Thyroid gland (tissue), 4 donors: ENCODE data around the gene PDCD2L. TPM values are rescaled to one million over a fixed set of nuclear protein-coding genes. Genes with fewer than 3 reads are reported as not detected.
A peak's percentile ranks its signal among the peaks of the same experiment; 100 is the strongest.

Source experiments
- DNase-seq, 2 donors: peaks; one replicate each; pipeline ENCODE4 v3.0.0-alpha.2; 2019
- H3K27ac ChIP-seq, 3 donors: fragments of 200-600 bp; sonication (generic); 1 replicate in 2 of 3; 2 replicates in 1 of 3; pipeline ENCODE4 v1.5.1; 2016 to 2019; ENCODE audit warnings: mild to moderate bottlenecking in 1 of 3, moderate library complexity in 1 of 3
- H3K27me3 ChIP-seq: fragments of 200-600 bp; sonication (generic); one replicate; pipeline ENCODE4 v1.5.1; 2019
- H3K36me3 ChIP-seq, 2 donors: fragments of 200-600 bp; sonication (generic); one replicate each; pipeline ENCODE4 v1.5.1; 2016 to 2019
- H3K4me1 ChIP-seq, 2 donors: fragments of 200-600 bp; sonication (generic); one replicate each; pipeline ENCODE4 v1.5.1; 2017 to 2019
- H3K4me3 ChIP-seq, 3 donors: fragments of 200-600 bp; sonication (generic); replicated peaks in 1 of 3; 1 replicate in 2 of 3; 2 replicates in 1 of 3; pipeline ENCODE4 v1.5.1; 2016; ENCODE audit warnings: mild to moderate bottlenecking in 1 of 3
- H3K9me3 ChIP-seq: fragments of 200-600 bp; sonication (generic); one replicate; pipeline ENCODE4 v1.5.1; 2017
- CTCF ChIP-seq, 6 experiments: fragments of 200-600 bp in 3 of 6; fragments of 450-650 bp in 3 of 6; sonication (generic) in 3 of 6; IDR thresholded peaks; one replicate each; pipeline ENCODE4 v1.5.1; 2016 to 2019; ENCODE audit warnings: antibody characterized with exemption in 6 of 6, mild to moderate bottlenecking in 2 of 6, inconsistent platforms in 1 of 6, moderate library complexity in 1 of 6
- POLR2A ChIP-seq, 2 donors: fragments of 450-650 bp; IDR thresholded peaks; one replicate each; pipeline ENCODE4 v1.6.1; 2017; ENCODE audit warnings: antibody characterized with exemption in 2 of 2, mild to moderate bottlenecking in 2 of 2, moderate library complexity in 1 of 2
- WGBS, 2 donors: methylation state at CpG; one replicate each; pipeline ENCODE4 v1.1.5; 2017; 5-methylcytosine and 5-hydroxymethylcytosine counted together
- intact Hi-C: fragments of 100-400 bp; cut with DNase I; formaldehyde crosslinking; loops from one replicate; pipeline ENCODE4 v1.15.1; 2023
- total RNA-seq, 4 donors: library from RNA; depleted of rRNA; stranded (reverse); fragments of >200 nt; gene quantifications; one replicate each; pipeline ENCODE4 v1.2.3, GENCODE V29; 2016

Gene PDCD2L
- total RNA-seq, 4 donors from 2014 or later, result 7.9 to 15.9 (median 11.8) TPM

GRCh38 chr19:34402074-34402600 is 2.1 kb upstream of the PDCD2L start:
- intact Hi-C loops, result no loop called here

GRCh38 chr19:34403784-34404108 is 453 bp upstream of the PDCD2L start:
- H3K4me1 ChIP-seq, result no peaks in the 10 kb centered on the region
- H3K27me3 ChIP-seq, result no peaks in the 10 kb centered on the region
- H3K36me3 ChIP-seq, result peaks cover 21 to 22% of the 10 kb centered on the region in 2 donors
- 33 to 35% methylated on average over 6 of the region's 6 CpGs for WGBS, 2 donors
- H3K9me3 ChIP-seq, result no peaks in the 10 kb centered on the region
- intact Hi-C loops, result no loop called here
- TF ChIP-seq CTCF (IDR thresholded peaks at IDR 0.05), result no peak
- TF ChIP-seq POLR2A (IDR thresholded peaks at IDR 0.05), result no peak
- peak overlapping the region in 2 of 3 donors; percentile 60 to 78 for H3K27ac ChIP-seq
- H3K4me3 ChIP-seq, result peak overlapping the region in 2 of 3 donors; percentile 86 to 98
- DNase-seq, result no peak

More at GRCh38 chr19:34402074-34402600, 2.1 kb upstream of the PDCD2L start:
- Histone ChIP-seq H3K9me3 (no peaks in the 10 kb centered on the region), H3K36me3 (peaks cover 20 to 37% of the 10 kb centered on the region in 2 donors), H3K4me3 (no peak overlapping the region), H3K27ac (no peak overlapping the region), H3K4me1 (no peaks in the 10 kb centered on the region), H3K27me3 (no peaks in the 10 kb centered on the region)
- DNase-seq, result no peak
- no peak for TF ChIP-seq POLR2A (IDR thresholded peaks at IDR 0.05)
- TF ChIP-seq CTCF (IDR thresholded peaks at IDR 0.05), result no peak
- WGBS, 2 donors, result 90 to 92% methylated on average over 8 of the region's 8 CpGs

- DNase-seq, result no peak
- H3K36me3 ChIP-seq, result peaks cover 7 to 13% of the 10 kb centered on the region in 2 donors
- no peaks in the 10 kb centered on the region for H3K9me3 ChIP-seq
- intact Hi-C loops, result no loop called here
- H3K4me3 ChIP-seq, result no peak overlapping the region
- WGBS, 2 donors, result 86 to 89% methylated on average over 13 of the region's 13 CpGs
- no peaks in the 10 kb centered on the region for H3K27me3 ChIP-seq
- H3K4me1 ChIP-seq, result no peaks in the 10 kb centered on the region
- TF ChIP-seq CTCF (IDR thresholded peaks at IDR 0.05), result no peak
- no peak for TF ChIP-seq POLR2A (IDR thresholded peaks at IDR 0.05)
- H3K27ac ChIP-seq, result no peak overlapping the region
Measured at GRCh38 chr19:34405892-34406660, 1.9 kb downstream of the PDCD2L start.

- intact Hi-C loops, result no loop called here
- Histone ChIP-seq H3K27me3 (no peaks in the 10 kb centered on the region), H3K36me3 (peaks cover 7 to 13% of the 10 kb centered on the region in 2 donors), H3K4me1 (no peaks in the 10 kb centered on the region), H3K27ac (no peak overlapping the region), H3K4me3 (no peak overlapping the region), H3K9me3 (no peaks in the 10 kb centered on the region)
- WGBS, 2 donors, result 84 to 87% methylated on average over 8 of the region's 8 CpGs
- DNase-seq, result no peak
- TF ChIP-seq POLR2A (IDR thresholded peaks at IDR 0.05) (no peak), CTCF (IDR thresholded peaks at IDR 0.05) (no peak)
Measured at GRCh38 chr19:34408411-34408810, 4.2 kb downstream of the PDCD2L start.
